ENCODE results near the gene MPV17L.
"Not testable (repeated sequence)": the region's sequence is repeated elsewhere in the genome, so short reads cannot be mapped to it uniquely, and the experiment has no call there.

MPV17L gene

DNA sequence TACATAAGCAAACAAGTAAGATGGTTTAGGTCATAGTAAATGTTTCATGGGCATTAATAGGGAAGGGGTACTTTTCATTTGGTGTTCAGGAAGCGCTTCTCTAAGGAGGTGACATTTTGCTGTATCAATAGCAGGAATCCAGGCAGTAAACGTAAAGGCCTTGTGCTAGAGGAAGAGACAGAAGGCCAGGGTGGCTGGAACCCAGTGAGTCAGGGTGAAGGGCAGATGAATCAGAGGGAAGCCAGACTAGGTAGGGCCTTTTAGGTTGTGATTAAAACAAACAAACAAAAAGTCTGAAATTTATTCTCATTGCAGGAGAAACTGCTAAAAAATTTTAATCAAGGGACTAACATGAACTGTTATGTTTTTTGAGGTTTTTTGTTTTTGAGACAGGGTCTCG is 45.3 kb downstream of the MPV17L start:
- Histone ChIP-seq H3K79me2 (ENCODE audit: control insufficient read depth, low read length) (no peaks in the 10 kb centered on the region), H4K20me1 (ENCODE audit: control insufficient read depth, insufficient read depth, low read depth, low read length) (no peaks in the 10 kb centered on the region), H3K4me2 (ENCODE audit: low read length) (no peak overlapping the region), H3K9me3 (ENCODE audit: control insufficient read depth, insufficient read depth, low read length) (0 out of 2 replicates have a peak, but pooled peaks cover 3% of the 10 kb centered on the region), H3K9me2 (replicated peaks; ENCODE audit: control insufficient read depth, low read length) (no peaks in the 10 kb centered on the region), H3K27ac (ENCODE audit: low read depth, low read length) (no peak overlapping the region), H3K27me3 (ENCODE audit: control insufficient read depth, low read length) (peaks cover 4% of the 10 kb centered on the region), H3K4me3 (ENCODE audit: low read length) (no peak overlapping the region), H3F3A (ENCODE audit: control insufficient read depth, insufficient read depth) (no peaks in the 10 kb centered on the region), H3K36me3 (ENCODE audit: control insufficient read depth, low read length) (no peaks in the 10 kb centered on the region), H3K4me1 (ENCODE audit: control insufficient read depth, low read length) (no peaks in the 10 kb centered on the region)
- TF ChIP-seq EZH2phosphoT487 (IDR thresholded peaks at IDR 0.05; ENCODE audit: borderline replicate concordance, low read length) (no peak), CTCF (IDR thresholded peaks at IDR 0.05; ENCODE audit: low read depth, low read length, poor library complexity, severe bottlenecking) (no peak)

DNA sequence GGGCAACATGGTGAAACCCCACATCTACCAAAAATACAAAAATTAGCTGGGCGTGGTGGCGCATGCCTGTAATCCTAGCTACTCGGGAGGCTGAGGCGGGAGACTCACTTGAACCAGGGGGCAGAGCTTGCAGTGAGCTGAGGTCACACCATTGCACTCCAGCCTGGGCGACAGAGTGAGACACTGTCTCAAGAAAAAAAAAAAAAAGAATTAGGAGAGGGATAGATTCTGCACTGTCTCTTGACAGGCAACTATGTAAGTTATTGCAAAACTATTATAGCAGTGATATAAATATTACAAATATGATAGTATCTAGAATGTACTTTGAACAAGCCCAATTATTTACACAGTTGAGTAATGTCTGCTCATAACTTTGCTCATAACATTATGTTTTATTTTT is 46.6 kb downstream of the MPV17L start:
- H3K79me2 ChIP-seq (ENCODE audit: control insufficient read depth, low read length); H3K36me3 ChIP-seq (ENCODE audit: control insufficient read depth, low read length); H3K4me1 ChIP-seq (ENCODE audit: control insufficient read depth, low read length); H3K9me2 ChIP-seq (replicated peaks; ENCODE audit: control insufficient read depth, low read length); H3K4me3 ChIP-seq (ENCODE audit: low read length); H4K20me1 ChIP-seq (ENCODE audit: control insufficient read depth, insufficient read depth, low read depth, low read length); H3F3A ChIP-seq (ENCODE audit: control insufficient read depth, insufficient read depth); H3K27me3 ChIP-seq (ENCODE audit: control insufficient read depth, low read length); H3K9me3 ChIP-seq (ENCODE audit: control insufficient read depth, insufficient read depth, low read length); H3K27ac ChIP-seq (ENCODE audit: low read depth, low read length); H3K4me2 ChIP-seq (ENCODE audit: low read length): not testable (repeated sequence)

- H3K36me3 ChIP-seq (ENCODE audit: control insufficient read depth, low read length): no peaks in the 10 kb centered on the region
- H3K9me2 ChIP-seq (replicated peaks; ENCODE audit: control insufficient read depth, low read length): no peaks in the 10 kb centered on the region
- TF ChIP-seq EZH2phosphoT487 (IDR thresholded peaks at IDR 0.05; ENCODE audit: borderline replicate concordance, low read length) (no peak), CTCF (IDR thresholded peaks at IDR 0.05; ENCODE audit: low read depth, low read length, poor library complexity, severe bottlenecking) (no peak)
- H3K79me2 ChIP-seq (ENCODE audit: control insufficient read depth, low read length): no peaks in the 10 kb centered on the region
- peaks cover 3% of the 10 kb centered on the region; the same call in 1 of the 2 replicates for H3K27me3 ChIP-seq (ENCODE audit: control insufficient read depth, low read length)
- no peaks in the 10 kb centered on the region for H3K4me1 ChIP-seq (ENCODE audit: control insufficient read depth, low read length)
- no peaks in the 10 kb centered on the region for H3F3A ChIP-seq (ENCODE audit: control insufficient read depth, insufficient read depth)
- no peak overlapping the region for H3K4me2 ChIP-seq (ENCODE audit: low read length)
- H3K27ac ChIP-seq (ENCODE audit: low read depth, low read length): no peak overlapping the region
- H3K9me3 ChIP-seq (ENCODE audit: control insufficient read depth, insufficient read depth, low read length): 0 out of 2 replicates have a peak, but pooled peaks cover 3% of the 10 kb centered on the region
- H4K20me1 ChIP-seq (ENCODE audit: control insufficient read depth, insufficient read depth, low read depth, low read length): no peaks in the 10 kb centered on the region
- H3K4me3 ChIP-seq (ENCODE audit: low read length): no peak overlapping the region
These were observed 48.2 kb downstream of the MPV17L start for GRCh38 chr16:15443753-15444152.

GRCh38 chr16:15444264-15444663 is 48.7 kb downstream of the MPV17L start:
- Histone ChIP-seq H4K20me1 (ENCODE audit: control insufficient read depth, insufficient read depth, low read depth, low read length) (no peaks in the 10 kb centered on the region), H3K4me3 (ENCODE audit: low read length) (no peak overlapping the region), H3K4me2 (ENCODE audit: low read length) (no peak overlapping the region), H3K79me2 (ENCODE audit: control insufficient read depth, low read length) (no peaks in the 10 kb centered on the region), H3K36me3 (ENCODE audit: control insufficient read depth, low read length) (no peaks in the 10 kb centered on the region), H3F3A (ENCODE audit: control insufficient read depth, insufficient read depth) (no peaks in the 10 kb centered on the region), H3K27me3 (ENCODE audit: control insufficient read depth, low read length) (peaks cover 3% of the 10 kb centered on the region; the same call in 1 of the 2 replicates), H3K9me3 (ENCODE audit: control insufficient read depth, insufficient read depth, low read length) (0 out of 2 replicates have a peak, but pooled peaks cover 3% of the 10 kb centered on the region), H3K4me1 (ENCODE audit: control insufficient read depth, low read length) (no peaks in the 10 kb centered on the region), H3K27ac (ENCODE audit: low read depth, low read length) (no peak overlapping the region), H3K9me2 (replicated peaks; ENCODE audit: control insufficient read depth, low read length) (no peaks in the 10 kb centered on the region)
- TF ChIP-seq EZH2phosphoT487 (IDR thresholded peaks at IDR 0.05; ENCODE audit: borderline replicate concordance, low read length) (no peak), CTCF (IDR thresholded peaks at IDR 0.05; ENCODE audit: low read depth, low read length, poor library complexity, severe bottlenecking) (no peak)
